IMR-90 (cell line): Measurements from ENCODE around the gene PADI2. TPM values are rescaled to one million over a fixed set of nuclear protein-coding genes. Genes with fewer than 3 reads are reported as not detected.

ENCODE experiments used
- ATAC-seq: fragments of 200-7000 bp; cut with Tn5 transposase; 2 replicates; pipeline ENCODE4 v1.9.1; 2020; ENCODE audit warnings: low read depth, mild to moderate bottlenecking, moderate library complexity
- BruUV-seq: library from RNA; stranded (reverse); fragments of 400-500 nt; replicated peaks from 2 replicates; lab custom pipeline; 2021; lab: Mats Ljungman, UMichigan
- CTCF ChIA-PET: fragments of 300-600 bp; formaldehyde crosslinking; extraction: SDS; loops from one replicate; lab custom pipeline; 2021; ENCODE audit warnings: antibody characterized with exemption; lab: Yijun Ruan, JAX
- POLR2A ChIA-PET: fragments of 300-600 bp; sonication (Branson Sonifier 250); formaldehyde crosslinking; loops from one replicate; lab custom pipeline; 2022; ENCODE audit warnings: antibody characterized with exemption; ENCODE audit not compliant: unreplicated experiment; lab: Charles Lee
- DNase-seq: peaks from one replicate; pipeline ENCODE4 v3.0.0; 2013
- H2AFZ ChIP-seq: replicated peaks from 2 replicates; pipeline ENCODE3; 2013; ENCODE audit warnings: low read length, mild to moderate bottlenecking; ENCODE audit not compliant: poor library complexity
- H2AK5ac ChIP-seq: 2 replicates; pipeline ENCODE4 v1.6.1; 2013; ENCODE audit warnings: low read depth, low read length, inconsistent platforms
- H2AK9ac ChIP-seq: replicated peaks from 2 replicates; pipeline ENCODE3; 2013; ENCODE audit warnings: mild to moderate bottlenecking, low read depth, low read length, moderate library complexity; ENCODE audit not compliant: poor library complexity
- H2BK120ac ChIP-seq: 2 replicates; pipeline ENCODE4 v1.6.1; 2013; ENCODE audit warnings: low read depth, low read length, inconsistent platforms
- H2BK15ac ChIP-seq: 3 replicates; pipeline ENCODE4 v1.6.1; 2013; ENCODE audit warnings: low read depth, low read length, inconsistent platforms
- H2BK20ac ChIP-seq: 2 replicates; pipeline ENCODE4 v1.6.1; 2013; ENCODE audit warnings: low read depth, mild to moderate bottlenecking, inconsistent platforms, low read length, moderate library complexity
- H2BK5ac ChIP-seq: 2 replicates; pipeline ENCODE4 v1.6.1; 2013; ENCODE audit warnings: mild to moderate bottlenecking, low read depth, low read length, inconsistent platforms; ENCODE audit not compliant: poor library complexity, severe bottlenecking
- H3K14ac ChIP-seq: replicated peaks from 2 replicates; pipeline ENCODE4 v1.6.1; 2013; ENCODE audit warnings: low read depth, low read length, inconsistent platforms
- H3K18ac ChIP-seq: 2 replicates; pipeline ENCODE4 v1.6.1; 2013; ENCODE audit warnings: low read depth, low read length, control low read depth
- H3K23ac ChIP-seq: 2 replicates; pipeline ENCODE4 v1.6.1; 2013; ENCODE audit warnings: low read depth, low read length, inconsistent platforms
- H3K27ac ChIP-seq: 2 replicates; pipeline ENCODE4 v1.5.1; 2013; ENCODE audit warnings: mild to moderate bottlenecking, control low read depth, low read length; ENCODE audit not compliant: insufficient read depth
- H3K27me3 ChIP-seq: 2 replicates; pipeline ENCODE4 v1.6.1; 2013; ENCODE audit warnings: low read length; ENCODE audit not compliant: control insufficient read depth, insufficient read depth
- H3K36me3 ChIP-seq: 2 replicates; pipeline ENCODE4 v1.6.1; 2013; ENCODE audit warnings: low read length, mixed read lengths; ENCODE audit not compliant: control insufficient read depth, insufficient read depth
- H3K4ac ChIP-seq: 2 replicates; pipeline ENCODE4 v1.6.1; 2013; ENCODE audit warnings: low read depth, low read length, inconsistent platforms
- H3K4me1 ChIP-seq: 2 replicates; pipeline ENCODE4 v1.6.1; 2013; ENCODE audit warnings: low read length, mixed read lengths; ENCODE audit not compliant: control insufficient read depth, insufficient read depth
- H3K4me2 ChIP-seq: 2 replicates; pipeline ENCODE4 v1.6.1; 2013; ENCODE audit warnings: low read depth, mild to moderate bottlenecking, control low read depth, low read length, moderate library complexity
- H3K4me3 ChIP-seq: 2 replicates; pipeline ENCODE4 v1.5.1; 2013; ENCODE audit warnings: low read depth, mild to moderate bottlenecking, control low read depth, low read length, moderate library complexity; ENCODE audit not compliant: insufficient read depth
- H3K56ac ChIP-seq: 2 replicates; pipeline ENCODE4 v1.6.1; 2013; ENCODE audit warnings: low read length, inconsistent platforms; ENCODE audit not compliant: insufficient read depth; ENCODE audit errors: extremely low read depth
- H3K79me1 ChIP-seq, 2 experiments: 2 replicates each; pipeline ENCODE4 v1.6.1; 2013; ENCODE audit warnings: low read length in 2 of 2, inconsistent platforms in 1 of 2, low read depth in 1 of 2
- H3K9ac ChIP-seq: 2 replicates; pipeline ENCODE4 v1.6.1; 2013; ENCODE audit warnings: low read depth, low read length, control low read depth
- H3K9me1 ChIP-seq: 2 replicates; pipeline ENCODE4 v1.6.1; 2013; ENCODE audit warnings: low read length, inconsistent platforms; ENCODE audit not compliant: insufficient read depth
- H3K9me3 ChIP-seq: 2 replicates; pipeline ENCODE4 v1.6.1; 2013; ENCODE audit warnings: low read length; ENCODE audit not compliant: control insufficient read depth, insufficient read depth
- H4K20me1 ChIP-seq: 2 replicates; pipeline ENCODE4 v1.6.1; 2013; ENCODE audit warnings: low read length, inconsistent platforms; ENCODE audit not compliant: insufficient read depth
- H4K5ac ChIP-seq: 2 replicates; pipeline ENCODE4 v1.6.1; 2013; ENCODE audit warnings: mild to moderate bottlenecking, low read depth, low read length, control low read depth
- H4K8ac ChIP-seq, 2 experiments: 2 replicates each; pipeline ENCODE4 v1.6.1; 2013; ENCODE audit warnings: low read depth in 2 of 2, low read length in 2 of 2, control low read depth in 1 of 2, inconsistent platforms in 1 of 2
- H4K91ac ChIP-seq: 2 replicates; pipeline ENCODE4 v1.6.1; 2013; ENCODE audit warnings: low read depth, low read length, inconsistent platforms; ENCODE audit not compliant: insufficient read depth
- USF2 ChIP-seq: fragments of 150-350 bp; IDR thresholded peaks from 2 replicates; pipeline ENCODE4 v1.6.1; 2017; ENCODE audit warnings: mild to moderate bottlenecking, antibody characterized with exemption, low read length, low read depth
- WGBS, 2 experiments: methylation state at CpG; one replicate each; pipeline versions ENCODE4 v1.1.5 to v1.1.7; 2013; ENCODE audit warnings: missing lambda C conversion rate in 2 of 2; ENCODE audit not compliant: insufficient read length in 1 of 2; ENCODE audit errors: extremely low coverage in 2 of 2; 5-methylcytosine and 5-hydroxymethylcytosine counted together
- dilution Hi-C: fragments of 300-500 bp; cut with HindIII; formaldehyde crosslinking; loops from one replicate; pipeline ENCODE4 v1.14.3; 2018; ENCODE audit warnings: low sequenced_read_pairs; ENCODE audit not compliant: unreplicated experiment
- in situ Hi-C: fragments of 300-500 bp; cut with MboI; formaldehyde crosslinking; loops from 3 replicates; pipeline ENCODE4 v1.14.3; 2019; ENCODE audit warnings: low sequenced_read_pairs, inconsistent platforms, mixed read lengths
- intact Hi-C: fragments of 100-400 bp; cut with micrococcal nuclease; formaldehyde crosslinking; loops from 2 replicates; pipeline ENCODE4 v1.10.0; 2022
- polyA plus RNA-seq, 3 experiments: library from polyadenylated mRNA; depleted of rRNA; stranded (reverse); fragments of >200 nt; gene quantifications; 2 replicates each; pipeline ENCODE4 v1.2.3, GENCODE V29; 2012; ENCODE audit warnings: low replicate concordance in 1 of 3
- total RNA-seq: library from RNA; depleted of rRNA; stranded (reverse); fragments of >200 nt; gene quantifications from 2 replicates; pipeline ENCODE4 v1.2.3, GENCODE V29; 2012

Gene PADI2
- total and polyA plus RNA-seq, 2 of the 4 experiments (the other 2 are of a cell fraction), result not detected

- Histone ChIP-seq H3K4ac (no peak overlapping the region), H4K8ac (no peak overlapping the region), H3K27me3 (no peaks in the 10 kb centered on the region; the same call in 1 of the 2 replicates), H2AFZ (peak overlapping the region; percentile 48), H3K14ac (no peak overlapping the region), H3K56ac (no peak overlapping the region), H3K23ac (no peak overlapping the region), H3K4me3 (no peak overlapping the region), H2AK9ac (no peak overlapping the region), H3K9me1 (peaks cover 9% of the 10 kb centered on the region), H4K91ac (no peak overlapping the region), H3K9me3 (no peaks in the 10 kb centered on the region), H2BK20ac (no peak overlapping the region), H4K20me1 (no peaks in the 10 kb centered on the region), H2BK15ac (no peak overlapping the region), H3K9ac (no peak overlapping the region), H3K4me1 (peaks cover 5% of the 10 kb centered on the region), H3K4me2 (no peak overlapping the region), H3K18ac (no peak overlapping the region), H2BK5ac (no peak overlapping the region), H4K5ac (no peak overlapping the region), H3K79me1 (no peaks in the 10 kb centered on the region), H3K36me3 (no peaks in the 10 kb centered on the region), H2AK5ac (no peak overlapping the region), H3K27ac (no peak overlapping the region), H2BK120ac (no peak overlapping the region)
- ATAC-seq (no peak), DNase-seq (no peak)
- intact Hi-C loops, result no loop called here
- ChIA-PET POLR2A (no interaction called here), CTCF (no interaction called here)
- no TSS peak for BruUV-seq
- WGBS, 2 experiments, result 85% methylated on average over 4 of the region's 7 CpGs; no CpG with 5 or more reads in 1 of the 2 experiments
- no peak for TF ChIP-seq USF2
- in situ Hi-C loops, result no loop called here
- dilution Hi-C loops, result no loop called here
Measured at GRCh38 chr1:17162941-17163340, 43.7 kb upstream of the PADI2 start.
